Adrenal gland (tissue), 12 donors: Measurements from ENCODE around the gene SHF. TPM values are rescaled to one million over a fixed set of nuclear protein-coding genes. Genes with fewer than 3 reads are reported as not detected.

Experiments
- DNase-seq, 7 donors: peaks; one replicate each; pipeline ENCODE4 v3.0.0-alpha.2; 2019 to 2020
- H3K27ac ChIP-seq, 5 donors: fragments of 200-600 bp; sonication (generic) in 4 of 5; 1 replicate in 3 of 5; 2 replicates in 2 of 5; pipeline versions ENCODE4 v1.5.1 to v1.8.0; 2016 to 2020; ENCODE audit warnings: mild to moderate bottlenecking in 1 of 5
- H3K27me3 ChIP-seq: fragments of 200-600 bp; 2 replicates; pipeline ENCODE4 v1.8.0; 2021
- H3K36me3 ChIP-seq, 2 donors: fragments of 200-600 bp; replicated peaks in 1 of 2; 1 replicate in 1 of 2; 2 replicates in 1 of 2; pipeline versions ENCODE4 v1.5.1 to v1.8.0; 2018 to 2022
- H3K4me1 ChIP-seq, 2 donors: fragments of 200-600 bp; replicated peaks in 1 of 2; 1 replicate in 1 of 2; 2 replicates in 1 of 2; pipeline versions ENCODE4 v1.5.1 to v1.8.0; 2018 to 2021
- H3K4me3 ChIP-seq, 4 donors: fragments of 200-600 bp; sonication (generic) in 3 of 4; one replicate each; pipeline ENCODE4 v1.5.1; 2016 to 2018
- H3K9me3 ChIP-seq, 3 donors: fragments of 200-600 bp; sonication (generic) in 1 of 3; replicated peaks in 1 of 3; 1 replicate in 2 of 3; 2 replicates in 1 of 3; pipeline versions ENCODE4 v1.5.1 to v1.8.0; 2016 to 2021
- CTCF ChIP-seq, 6 experiments: fragments of 450-650 bp in 4 of 6; fragments of 200-600 bp in 2 of 6; sonication (generic) in 1 of 6; IDR thresholded peaks; 1 replicate in 5 of 6; 2 replicates in 1 of 6; pipeline versions ENCODE4 v1.5.1 to v1.8.0; 2016 to 2021; ENCODE audit warnings: antibody characterized with exemption in 6 of 6, mild to moderate bottlenecking in 2 of 6, moderate library complexity in 1 of 6
- POLR2A ChIP-seq, 2 donors: fragments of 450-650 bp; IDR thresholded peaks; one replicate each; pipeline ENCODE4 v1.6.1; 2017; ENCODE audit warnings: antibody characterized with exemption in 2 of 2, mild to moderate bottlenecking in 2 of 2, moderate library complexity in 1 of 2
- WGBS, 4 donors: extraction: QIAGEN DNeasy Blood & Tissue Kit in 2 of 4; methylation state at CpG; one replicate each; pipeline versions ENCODE4 v1.1.5 to v1.1.7; 2013 to 2017; 5-methylcytosine and 5-hydroxymethylcytosine counted together
- intact Hi-C, 2 donors: fragments of 100-400 bp; cut with DNase I; formaldehyde crosslinking; loops; one replicate each; pipeline versions ENCODE4 v1.14.1 to v1.15.0; 2022 to 2023
- polyA plus RNA-seq, 3 donors: library from polyadenylated mRNA; stranded (reverse); fragments of 200-250 nt in 2 of 3; fragments of 350-450 nt in 1 of 3; fragmentation: Illumina TruSeq in 1 of 3; extraction: RNeasy Lipid Tissue Mini Kit (QIAGEN cat#74804) in 1 of 3; gene quantifications; one replicate each; pipeline ENCODE4 v1.2.3, GENCODE V29; 2013 to 2014
- total RNA-seq, 9 donors: library from RNA; depleted of rRNA in 4 of 9; stranded (reverse); fragments of >200 nt in 4 of 9; fragments of 120-200 nt in 1 of 9; fragmentation: NEBNext Ultra II Directional in 1 of 9; extraction: Animal tissue kit (Norgen Biotek cat#: 25700) in 1 of 9; gene quantifications; one replicate each; pipeline versions ENCODE4 v1.1.0 to v1.2.4, GENCODE V29; 2013 to 2023
- donor health status: healthy with polysubstance abuse.
- donor health status: Bipolar disorder and iron deficiency.
- donor health status: DM: yes; HTN: yes; CAD: no.
- donor health status: DM: no; HTN: no; CAD: no.
- donor health status: DM: no; HTN: no; CAD: no.
- donor health status: DM: yes; HTN: yes; CAD: no.

Gene SHF
- total and polyA plus RNA-seq, 12 donors = 3.2 to 30.0 (median 17.3) TPM

DNA sequence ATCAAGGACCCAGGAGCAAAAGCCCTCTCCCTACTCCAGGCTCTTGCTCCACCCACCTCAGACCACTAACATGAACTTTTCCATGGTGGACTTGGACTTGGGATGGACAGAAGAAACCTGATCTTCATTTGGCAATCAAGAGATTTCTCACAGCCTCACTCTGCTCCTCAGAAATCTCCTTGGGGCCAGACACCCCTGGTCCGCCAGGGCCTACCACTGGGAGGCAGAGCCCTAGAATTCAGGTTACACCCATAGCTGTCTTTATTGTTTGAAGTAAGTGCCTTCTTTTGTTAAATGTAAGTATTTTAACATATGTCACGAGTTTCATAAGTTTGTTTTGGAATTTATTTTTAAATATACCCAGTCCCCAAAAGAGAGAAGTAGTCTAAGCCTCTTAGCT, 13.2 kb downstream of the SHF start:
- DNase-seq = no peak
- intact Hi-C loops = no loop called here
- Histone ChIP-seq H3K27ac (no peak overlapping the region), H3K4me3 (no peak overlapping the region), H3K9me3 (no peaks in the 10 kb centered on the region), H3K36me3 (no peaks in the 10 kb centered on the region), H3K27me3 (no peaks in the 10 kb centered on the region), H3K4me1 (no peaks in the 10 kb centered on the region)
- WGBS, 4 donors = 89 to 100% (median 94%) methylated on average over 2 of the region's 2 CpGs
- TF ChIP-seq CTCF (IDR thresholded peaks at IDR 0.05) = no peak
- TF ChIP-seq POLR2A (IDR thresholded peaks at IDR 0.05) = no peak

GRCh38 chr15:45174069-45174468, 13.7 kb downstream of the SHF start:
- 82 to 95% (median 88%) methylated on average over 6 of the region's 6 CpGs for WGBS, 4 donors
- no peak overlapping the region for H3K27ac ChIP-seq
- DNase-seq = no peak
- H3K9me3 ChIP-seq = no peaks in the 10 kb centered on the region
- H3K36me3 ChIP-seq = no peaks in the 10 kb centered on the region
- no peaks in the 10 kb centered on the region for H3K4me1 ChIP-seq
- intact Hi-C loops = no loop called here
- no peaks in the 10 kb centered on the region for H3K27me3 ChIP-seq
- no peak overlapping the region for H3K4me3 ChIP-seq
- no peak for TF ChIP-seq CTCF (IDR thresholded peaks at IDR 0.05)
- no peak for TF ChIP-seq POLR2A (IDR thresholded peaks at IDR 0.05)

DNA sequence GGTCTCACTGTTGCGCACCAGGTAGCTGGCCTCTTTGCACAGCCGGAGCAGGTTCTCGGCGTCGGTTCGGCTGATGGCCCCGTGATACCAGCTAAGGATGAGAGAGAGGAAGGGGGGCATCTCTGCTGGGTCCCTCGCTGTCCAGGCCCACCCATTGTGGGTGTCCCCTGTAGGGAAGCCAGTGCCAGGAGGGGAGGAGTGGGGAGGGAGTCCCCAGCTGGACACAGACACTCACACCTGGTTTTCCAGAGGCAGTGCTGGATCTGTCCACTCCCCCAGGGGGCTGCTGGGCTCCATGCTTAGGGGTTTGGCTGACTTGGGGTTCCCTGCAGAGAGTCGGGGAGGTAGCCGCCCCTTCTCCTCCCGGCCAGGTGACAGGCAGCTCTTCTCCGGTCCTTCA, 15.9 kb downstream of the SHF start:
- Histone ChIP-seq H3K4me3 (no peak overlapping the region), H3K27ac (no peak overlapping the region), H3K4me1 (peaks cover 0 to 8% of the 10 kb centered on the region in 2 donors), H3K36me3 (no peaks in the 10 kb centered on the region), H3K27me3 (no peaks in the 10 kb centered on the region), H3K9me3 (no peaks in the 10 kb centered on the region)
- intact Hi-C loops = no loop called here
- TF ChIP-seq POLR2A (IDR thresholded peaks at IDR 0.05) (no peak), CTCF (IDR thresholded peaks at IDR 0.05) (no peak)
- 97 to 98% (median 98%) methylated on average over 7 to 12 of the region's 12 CpGs for WGBS, 4 donors
- DNase-seq = no peak

GRCh38 chr15:45169608-45170480, 17.9 kb downstream of the SHF start:
- H3K27me3 ChIP-seq = no peaks in the 10 kb centered on the region
- no peaks in the 10 kb centered on the region for H3K9me3 ChIP-seq
- DNase-seq = peak in 1 of 7 donors; percentile 67
- intact Hi-C loops = loop anchor here (5.0 to 10.0 kb wide), 4 partner anchors 32 to 235 kb away; a partner anchor contains a TSS
- H3K4me3 ChIP-seq = no peak overlapping the region
- TF ChIP-seq CTCF (IDR thresholded peaks at IDR 0.05) (no peak), POLR2A (IDR thresholded peaks at IDR 0.05) (no peak)
- no peaks in the 10 kb centered on the region for H3K36me3 ChIP-seq
- peaks cover 6 to 16% of the 10 kb centered on the region in 2 donors for H3K4me1 ChIP-seq
- H3K27ac ChIP-seq = peak overlapping the region in 2 of 5 donors; percentile 16 to 97
- 62 to 78% (median 71%) methylated on average over 4 of the region's 4 CpGs for WGBS, 4 donors
